Lower lobe of right lung (tissue), 2 donors: ENCODE measurements around the gene UAP1L1. TPM values are rescaled to one million over a fixed set of nuclear protein-coding genes. Genes with fewer than 3 reads are reported as not detected.
"Not testable (repeated sequence)": the region's sequence is repeated elsewhere in the genome, so short reads cannot be mapped to it uniquely, and the experiment has no call there.

Source experiments
- ATAC-seq, 2 donors: fragments of 200-7000 bp; cut with Tn5 transposase; one replicate each; pipeline ENCODE4 v1.9.1; 2020 to 2022; ENCODE audit warnings: mild to moderate bottlenecking in 2 of 2, moderate library complexity in 2 of 2
- DNase-seq: peaks from one replicate; pipeline ENCODE4 v3.0.0-alpha.2; 2020
- H3K27ac ChIP-seq: fragments of 200-600 bp; one replicate; pipeline ENCODE4 v1.8.0; 2022
- H3K27me3 ChIP-seq: fragments of 200-600 bp; one replicate; pipeline ENCODE4 v1.8.0; 2022; ENCODE audit warnings: low read depth
- H3K36me3 ChIP-seq: fragments of 200-600 bp; one replicate; pipeline ENCODE4 v1.8.0; 2022; ENCODE audit warnings: mild to moderate bottlenecking
- H3K4me1 ChIP-seq: fragments of 200-600 bp; one replicate; pipeline ENCODE4 v1.8.0; 2022
- H3K4me3 ChIP-seq: fragments of 200-600 bp; one replicate; pipeline ENCODE4 v1.8.0; 2022; ENCODE audit warnings: mild to moderate bottlenecking
- H3K9me3 ChIP-seq: fragments of 200-600 bp; one replicate; pipeline ENCODE4 v1.8.0; 2022
- CTCF ChIP-seq: fragments of 200-600 bp; IDR thresholded peaks from one replicate; pipeline ENCODE4 v1.8.0; 2022; ENCODE audit warnings: antibody characterized with exemption, mild to moderate bottlenecking
- intact Hi-C: fragments of 100-400 bp; cut with DNase I; formaldehyde crosslinking; loops from one replicate; pipeline ENCODE4 v1.11.0; 2022
- total RNA-seq: library from RNA; stranded (reverse); fragmentation: NEBNext Ultra II Directional; extraction: Animal tissue kit (Norgen Biotek cat#: 25700); gene quantifications from one replicate; pipeline ENCODE4 v1.2.1, GENCODE V29; 2021
- donor health status: DM: no; HTN: yes; CAD: no; lungs with severe emphysema.

Gene UAP1L1
- total RNA-seq, 1 donor from 2014 or later = 29.7 TPM

- DNase-seq (peak; percentile 75), ATAC-seq (no peak)
- intact Hi-C loops = no loop called here
- no peaks in the 10 kb centered on the region for H3K27me3 ChIP-seq
- peak overlapping the region; percentile 68 for H3K4me3 ChIP-seq
- H3K4me1 ChIP-seq = peaks cover 77% of the 10 kb centered on the region
- H3K27ac ChIP-seq = peak overlapping the region; percentile 53
- H3K36me3 ChIP-seq = no peaks in the 10 kb centered on the region
- TF ChIP-seq CTCF = no peak
- H3K9me3 ChIP-seq = no peaks in the 10 kb centered on the region
These were observed 46.5 kb upstream of the UAP1L1 start for GRCh38 chr9:137030538-137031527.

GRCh38 chr9:137031904-137032640 lies 45.2 kb upstream of the UAP1L1 start, which contains the start of gene FUT7:
Gene FUT7 (minus strand): TSS chr9:137032088. CDS start chr9:137031991, 97 bp downstream.
- H3K9me3 ChIP-seq = no peaks in the 10 kb centered on the region
- TF ChIP-seq CTCF = no peak
- no peak for ATAC-seq
- DNase-seq = no peak
- peaks cover 65% of the 10 kb centered on the region for H3K4me1 ChIP-seq
- intact Hi-C loops = no loop called here
- no peaks in the 10 kb centered on the region for H3K27me3 ChIP-seq
- H3K36me3 ChIP-seq = no peaks in the 10 kb centered on the region
- peak within 1 kb of the TSS; percentile 68 for H3K4me3 ChIP-seq
- peak within 1 kb of the TSS; percentile 53 for H3K27ac ChIP-seq

GRCh38 chr9:137032858-137033257 lies 44.5 kb upstream of the UAP1L1 start:
- H3K4me1 ChIP-seq = peaks cover 59% of the 10 kb centered on the region
- no peak for TF ChIP-seq CTCF
- ATAC-seq (peak in 1 of 2 donors; percentile 48), DNase-seq (peak; percentile 80)
- H3K4me3 ChIP-seq = peak overlapping the region; percentile 39
- H3K27ac ChIP-seq = peak overlapping the region; percentile 46
- intact Hi-C loops = no loop called here
- H3K27me3 ChIP-seq = no peaks in the 10 kb centered on the region
- no peaks in the 10 kb centered on the region for H3K36me3 ChIP-seq
- no peaks in the 10 kb centered on the region for H3K9me3 ChIP-seq

GRCh38 chr9:137033481-137033880 lies 43.8 kb upstream of the UAP1L1 start:
- H3K36me3 ChIP-seq, H3K27ac ChIP-seq, intact Hi-C loops, H3K27me3 ChIP-seq, DNase-seq, ATAC-seq, H3K9me3 ChIP-seq: not testable (repeated sequence)
- H3K4me3 ChIP-seq = peak overlapping the region; percentile 39
- peaks cover 57% of the 10 kb centered on the region for H3K4me1 ChIP-seq

- Histone ChIP-seq H3K27ac (peak overlapping the region; percentile 58), H3K36me3 (peaks cover 11% of the 10 kb centered on the region), H3K27me3 (no peaks in the 10 kb centered on the region), H3K4me3 (peak overlapping the region; percentile 39), H3K9me3 (no peaks in the 10 kb centered on the region), H3K4me1 (peaks cover 50% of the 10 kb centered on the region)
- ATAC-seq (no peak), DNase-seq (no peak)
- no peak for TF ChIP-seq CTCF
- intact Hi-C loops = no loop called here
These were observed 43.1 kb upstream of the UAP1L1 start for GRCh38 chr9:137034039-137034708.
